K562 (cell line): ENCODE results near the gene PRKD2. TPM values are rescaled to one million over a fixed set of nuclear protein-coding genes. Genes with fewer than 3 reads are reported as not detected.

ENCODE experiments used
- ATAC-seq: fragments of 200-7000 bp; cut with Tn5 transposase; 3 replicates; pipeline ENCODE4 v1.9.1; 2020; ENCODE audit warnings: moderate library complexity
- BruUV-seq: library from RNA; stranded (reverse); fragments of 400-500 nt; replicated peaks from 2 replicates; lab custom pipeline; 2021; lab: Mats Ljungman, UMichigan
- CTCF ChIA-PET: fragments of 300-600 bp; formaldehyde crosslinking; extraction: SDS; loops from one replicate; lab custom pipeline; 2021; ENCODE audit warnings: low intra/inter-chr PET ratio; lab: Yijun Ruan, JAX
- POLR2A ChIA-PET: fragments of 300-600, 350-650 bp; sonication (Branson Sonifier 250); formaldehyde crosslinking; extraction: SDS; loops from one replicate; lab custom pipeline; 2021; ENCODE audit warnings: antibody characterized with exemption, inconsistent platforms; lab: Yijun Ruan, JAX
- DNase-seq, 4 experiments: peaks; one replicate each; pipeline versions ENCODE4 v3.0.0 to v3.0.0-alpha.2; 2011 to 2018; ENCODE audit warnings: low spot score in 3 of 4, mixed read lengths in 3 of 4; ENCODE audit errors: extremely low read depth in 1 of 4
- FAIRE-seq: peaks from 2 replicates; lab custom pipeline; 2011; peaks lifted over from hg19 to GRCh38; lab: Jason Lieb, UNC
- H2AFZ ChIP-seq: 2 replicates; pipeline ENCODE4 v1.6.0; 2011; ENCODE audit warnings: low read depth, low read length, control low read depth, inconsistent platforms
- H3K27ac ChIP-seq: fragments of 200-600 bp; 3 replicates; pipeline ENCODE4 v1.8.0; 2011; ENCODE audit warnings: low read depth, mild to moderate bottlenecking, control low read depth, inconsistent platforms, low read length, moderate library complexity, mixed read lengths; ENCODE audit errors: extremely low read depth
- H3K27me3 ChIP-seq, 2 experiments: fragments of 300-600 bp in 1 of 2; 2 replicates in 1 of 2; 3 replicates in 1 of 2; pipeline versions ENCODE4 v1.6.0 to v1.8.0; 2011; ENCODE audit warnings: inconsistent platforms in 2 of 2, low read length in 2 of 2, mild to moderate bottlenecking in 1 of 2, mixed read lengths in 1 of 2, moderate library complexity in 1 of 2; ENCODE audit not compliant: control insufficient read depth in 2 of 2, insufficient read depth in 2 of 2
- H3K36me3 ChIP-seq: fragments of 300-600 bp; 3 replicates; pipeline ENCODE4 v1.8.0; 2011; ENCODE audit warnings: mild to moderate bottlenecking, low read length, inconsistent platforms; ENCODE audit not compliant: control insufficient read depth, insufficient read depth
- H3K4me1 ChIP-seq, 2 experiments: fragments of 200-600 bp in 1 of 2; replicated peaks in 1 of 2; 2 replicates in 1 of 2; 3 replicates in 1 of 2; pipeline versions ENCODE4 v1.5.1 to v1.8.0; 2011; ENCODE audit warnings: inconsistent platforms in 2 of 2, low read length in 2 of 2, mild to moderate bottlenecking in 1 of 2, mixed read lengths in 1 of 2, moderate library complexity in 1 of 2; ENCODE audit not compliant: control insufficient read depth in 2 of 2, insufficient read depth in 2 of 2
- H3K4me2 ChIP-seq: 2 replicates; pipeline ENCODE4 v1.6.1; 2011; ENCODE audit warnings: low read length, control low read depth, inconsistent platforms, mixed read lengths; ENCODE audit not compliant: insufficient read depth
- H3K4me3 ChIP-seq: fragments of 200-600 bp; sonication (generic), shearing (Covaris generic); 2 replicates; pipeline ENCODE4 v1.5.1; 2016; ENCODE audit warnings: control low read depth, inconsistent platforms
- H3K79me2 ChIP-seq: fragments of 200-600 bp; 3 replicates; pipeline ENCODE4 v1.8.0; 2011; ENCODE audit warnings: low read length, inconsistent platforms; ENCODE audit not compliant: control insufficient read depth, insufficient read depth
- H3K9ac ChIP-seq, 2 experiments: 2 replicates each; pipeline versions ENCODE4 v1.6.0 to v1.6.1; 2011; ENCODE audit warnings: low read depth in 2 of 2, low read length in 2 of 2, control low read depth in 1 of 2, inconsistent platforms in 1 of 2, mild to moderate bottlenecking in 1 of 2, mixed read lengths in 1 of 2; ENCODE audit not compliant: insufficient read depth in 1 of 2
- H3K9me1 ChIP-seq: one replicate; pipeline ENCODE4 v1.6.0; 2011; ENCODE audit warnings: inconsistent platforms, mild to moderate bottlenecking, low read length, moderate library complexity; ENCODE audit not compliant: control insufficient read depth, insufficient read depth
- H3K9me3 ChIP-seq: replicated peaks from 2 replicates; pipeline ENCODE4 v1.5.1; 2011; ENCODE audit warnings: low read depth, low read length, inconsistent platforms; ENCODE audit not compliant: control insufficient read depth, insufficient read depth
- H4K20me1 ChIP-seq: replicated peaks from 2 replicates; pipeline ENCODE4 v1.6.1; 2011; ENCODE audit warnings: low read length, inconsistent platforms, mixed read lengths; ENCODE audit not compliant: control insufficient read depth, insufficient read depth
- ATF3 ChIP-seq, 2 experiments: fragments of 450-650 bp in 1 of 2; sonication (generic) in 1 of 2; formaldehyde crosslinking in 1 of 2; IDR thresholded peaks in 1 of 2; conservative IDR thresholded peaks in 1 of 2; 2 replicates each; pipeline versions ENCODE4 v1.6.1 to v1.8.1; 2016 to 2023; ENCODE audit warnings: mild to moderate bottlenecking in 2 of 2, moderate library complexity in 2 of 2, inconsistent platforms in 1 of 2, missing genetic modification reagents in 1 of 2
- BRD4 ChIP-seq: fragments of 200-600 bp; sonication (generic); IDR thresholded peaks from 2 replicates; pipeline ENCODE4 v1.6.1; 2017; ENCODE audit warnings: inconsistent platforms
- CEBPB ChIP-seq: fragments of 450-650 bp; IDR thresholded peaks from 2 replicates; pipeline ENCODE4 v1.6.1; 2016; ENCODE audit warnings: missing genetic modification characterization, missing compliant biosample characterization
- CEBPG ChIP-seq, 3 experiments: fragments of 200-800 bp in 1 of 3; sonication (Bioruptor generic) in 1 of 3; sonication (generic) in 1 of 3; formaldehyde crosslinking in 1 of 3; IDR thresholded peaks in 2 of 3; conservative IDR thresholded peaks in 1 of 3; 2 replicates each; pipeline versions ENCODE4 v1.6.1 to v1.8.0; 2016 to 2022; ENCODE audit warnings: missing compliant biosample characterization in 2 of 3, missing genetic modification characterization in 2 of 3, mild to moderate bottlenecking in 1 of 3, missing genetic modification reagents in 1 of 3
- ESRRA ChIP-seq: fragments of 450-650 bp; IDR thresholded peaks from 2 replicates; pipeline ENCODE4 v1.6.1; 2014; ENCODE audit warnings: low read depth, mild to moderate bottlenecking, moderate library complexity, borderline replicate concordance
- NFRKB ChIP-seq: fragments of 450-650 bp; IDR thresholded peaks from 2 replicates; pipeline ENCODE4 v1.6.1; 2016; ENCODE audit warnings: low read depth
- ZNF263 ChIP-seq: sonication (generic); formaldehyde crosslinking; IDR thresholded peaks from 2 replicates; pipeline ENCODE4 v1.8.0; 2022; ENCODE audit warnings: mild to moderate bottlenecking, missing genetic modification reagents, borderline replicate concordance
- WGBS: fragments of 100-300 bp; shearing (Covaris generic); methylation state at CpG from one replicate; pipeline ENCODE4 v1.1.6; 2016; ENCODE audit warnings: low coverage, mixed read lengths; ENCODE audit not compliant: insufficient coverage; ENCODE audit errors: missing lambda C conversion rate; 5-methylcytosine and 5-hydroxymethylcytosine counted together
- in situ Hi-C: fragments of 300-500 bp; cut with MboI; formaldehyde crosslinking; loops from 4 replicates; pipeline ENCODE4 v1.15.0; 2018; ENCODE audit warnings: inconsistent platforms, mixed read lengths
- intact Hi-C: fragments of 100-400 bp; cut with micrococcal nuclease; formaldehyde crosslinking; loops from 2 replicates; pipeline ENCODE4 v1.14.2; 2022
- polyA plus RNA-seq, 8 experiments: library from polyadenylated mRNA; depleted of rRNA in 4 of 8; stranded (reverse) in 5 of 8; unstranded in 3 of 8; fragments of >200 nt; fragmentation: Nextera tagmentation in 2 of 8; fragmentation: Illumina TruSeq in 1 of 8; extraction: Ambion mirVana in 2 of 8; extraction: Trizol in 1 of 8; gene quantifications; 2 replicates each; pipeline versions ENCODE4 v1.2.1 to v1.2.3, GENCODE V29; 2011 to 2014; ENCODE audit warnings: inconsistent platforms in 1 of 8, missing spikeins in 1 of 8
- total RNA-seq, 7 experiments: library from RNA; depleted of rRNA in 6 of 7; stranded (reverse); fragments of >200 nt in 6 of 7; fragmentation: Illumina TruSeq in 2 of 7; extraction: Trizol in 2 of 7; gene quantifications; 2 replicates each; pipeline versions ENCODE4 v1.2.1 to v1.2.3, GENCODE V29; 2011 to 2021; ENCODE audit warnings: low replicate concordance in 1 of 7

Gene PRKD2
- total and polyA plus RNA-seq, 9 of the 15 experiments (the other 6 are each of a cell fraction or from before 2014, with no cell fraction given): 1.8 to 60.0 (median 15.0) TPM

DNA sequence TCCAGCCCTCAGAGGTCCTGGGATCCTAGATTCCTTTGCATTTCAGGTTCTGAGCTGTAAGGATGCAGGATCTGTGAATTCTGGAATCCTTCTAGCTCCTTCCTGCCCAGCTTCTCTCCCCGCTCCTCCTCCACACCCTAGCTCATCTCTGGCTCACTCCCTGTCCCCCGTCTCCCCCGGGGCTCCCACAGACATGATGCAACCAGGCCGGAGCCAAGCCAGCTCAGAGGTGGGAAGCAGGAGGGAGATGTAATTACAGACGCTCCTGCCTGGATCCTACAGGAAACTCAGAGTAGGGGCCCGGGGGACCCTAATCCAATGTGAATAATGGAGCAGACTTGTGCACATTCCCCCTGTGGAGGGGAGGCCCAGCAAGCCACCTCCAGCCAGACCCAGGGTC lies 85.4 kb downstream of the PRKD2 start:
- Histone ChIP-seq H3K4me1 (peaks cover 37 to 70% of the 10 kb centered on the region in 2 experiments), H3K4me2 (no peak overlapping the region), H2AFZ (no peak overlapping the region), H3K79me2 (no peaks in the 10 kb centered on the region), H3K36me3 (no peaks in the 10 kb centered on the region), H4K20me1 (no peaks in the 10 kb centered on the region), H3K9me3 (no peaks in the 10 kb centered on the region), H3K27ac (no peak overlapping the region), H3K4me3 (no peak overlapping the region), H3K9me1 (no peaks in the 10 kb centered on the region), H3K9ac (peak overlapping the region in 1 of 2 experiments; percentile 66; a peak in 1 of 4 replicates), H3K27me3 (no peaks in the 10 kb centered on the region)
- in situ Hi-C loops: no loop called here
- BruUV-seq: no TSS peak
- no peak for DNase-seq
- intact Hi-C loops: no loop called here
- ChIA-PET CTCF (no interaction called here), POLR2A (interaction anchor here (0.6 to 1.7 kb wide), 8 partner anchors 8 to 110 kb away, joined by 3 to 6 read pairs (median 4); no protein-coding TSS in a partner anchor)
- WGBS: 27% methylated on average over 6 of the region's 6 CpGs
- TF ChIP-seq CEBPG (CRISPR knock-in tag; IDR thresholded peaks at IDR 0.05) (no peak), CEBPG (tag; conservative IDR thresholded peaks at IDR 0.05 in 1 of 2, IDR thresholded peaks at IDR 0.05 in 1 of 2) (peak in 1 of 2 experiments; percentile 86; a peak in 2 of 4 replicates), ZNF263 (CRISPR knock-in tag) (peak; percentile 29; the same call in 1 of the 2 replicates), CEBPB (0 out of 2 replicates have a peak, but pooled peaks have one; percentile 42), NFRKB (no peak), BRD4 (no peak), ATF3 (IDR thresholded peaks at IDR 0.05) (peak; percentile 67), ATF3 (CRISPR knock-in tag; conservative IDR thresholded peaks at IDR 0.05) (no peak), ESRRA (no peak)
- no peak for FAIRE-seq
- ATAC-seq: no peak
